Keratinocyte (primary cell): ENCODE data around the gene PRPSAP1. TPM values are rescaled to one million over a fixed set of nuclear protein-coding genes. Genes with fewer than 3 reads are reported as not detected.

ENCODE experiments used
- DNase-seq: peaks from one replicate; pipeline ENCODE4 v3.0.0-alpha.2; 2011; ENCODE audit warnings: low read depth, missing footprints, low spot score
- FAIRE-seq: peaks from 2 replicates; lab custom pipeline; 2011; peaks lifted over from hg19 to GRCh38; lab: Jason Lieb, UNC
- H2AFZ ChIP-seq: 2 replicates; pipeline ENCODE4 v1.6.0; 2012; ENCODE audit warnings: low read length, control low read depth, inconsistent platforms; ENCODE audit not compliant: control insufficient read depth
- H3K27ac ChIP-seq: 2 replicates; pipeline ENCODE4 v1.5.1; 2011; ENCODE audit warnings: low read length; ENCODE audit not compliant: control insufficient read depth, insufficient read depth
- H3K27me3 ChIP-seq: 3 replicates; pipeline ENCODE4 v1.6.0; 2011; ENCODE audit warnings: low read length; ENCODE audit not compliant: control insufficient read depth, insufficient read depth; ENCODE audit errors: extremely low read depth
- H3K36me3 ChIP-seq, 2 experiments: 2 replicates in 1 of 2; 3 replicates in 1 of 2; pipeline ENCODE4 v1.5.1; 2011; ENCODE audit warnings: low read length in 2 of 2, mild to moderate bottlenecking in 1 of 2; ENCODE audit not compliant: control insufficient read depth in 2 of 2, insufficient read depth in 2 of 2; ENCODE audit errors: extremely low read depth in 1 of 2
- H3K4me1 ChIP-seq: 3 replicates; pipeline ENCODE4 v1.5.1; 2011; ENCODE audit warnings: low read length; ENCODE audit not compliant: control insufficient read depth, insufficient read depth; ENCODE audit errors: extremely low read depth
- H3K4me2 ChIP-seq: 3 replicates; pipeline ENCODE4 v1.6.0; 2011; ENCODE audit warnings: low read depth, low read length; ENCODE audit not compliant: control insufficient read depth, insufficient read depth; ENCODE audit errors: extremely low read depth
- H3K4me3 ChIP-seq, 3 experiments: fragments of 200-600 bp in 1 of 3; sonication (generic) in 1 of 3; 2 replicates in 2 of 3; 3 replicates in 1 of 3; pipeline ENCODE4 v1.5.1; 2011 to 2016; ENCODE audit warnings: low read length in 3 of 3, mild to moderate bottlenecking in 3 of 3, control low read depth in 2 of 3, inconsistent platforms in 1 of 3, low read depth in 1 of 3, mixed read lengths in 1 of 3, mixed run types in 1 of 3, moderate library complexity in 1 of 3; ENCODE audit not compliant: control insufficient read depth in 2 of 3, insufficient read depth in 2 of 3; ENCODE audit errors: extremely low read depth in 1 of 3
- H3K79me2 ChIP-seq: 2 replicates; pipeline ENCODE4 v1.6.0; 2012; ENCODE audit warnings: low read length; ENCODE audit not compliant: control insufficient read depth, insufficient read depth
- H3K9ac ChIP-seq: 3 replicates; pipeline ENCODE4 v1.6.0; 2011; ENCODE audit warnings: low read length; ENCODE audit not compliant: control insufficient read depth, insufficient read depth; ENCODE audit errors: extremely low read depth
- H3K9me1 ChIP-seq: 3 replicates; pipeline ENCODE4 v1.6.0; 2011; ENCODE audit warnings: low read length; ENCODE audit not compliant: control insufficient read depth, insufficient read depth; ENCODE audit errors: extremely low read depth
- H3K9me3 ChIP-seq: 2 replicates; pipeline ENCODE4 v1.5.1; 2012; ENCODE audit warnings: low read depth, low read length; ENCODE audit not compliant: control insufficient read depth
- H4K20me1 ChIP-seq: 3 replicates; pipeline ENCODE4 v1.6.0; 2011; ENCODE audit warnings: low read length; ENCODE audit not compliant: control insufficient read depth, insufficient read depth; ENCODE audit errors: extremely low read depth
- CTCF ChIP-seq, 3 experiments: IDR thresholded peaks in 1 of 3; conservative IDR thresholded peaks in 1 of 3; optimal IDR thresholded peaks in 1 of 3; 2 replicates in 2 of 3; 3 replicates in 1 of 3; pipeline versions ENCODE3 to v1.5.1; 2011; ENCODE audit warnings: low read length in 3 of 3, mild to moderate bottlenecking in 3 of 3, moderate library complexity in 2 of 3, control low read depth in 1 of 3, inconsistent platforms in 1 of 3; ENCODE audit not compliant: insufficient read depth in 2 of 3; ENCODE audit errors: extremely low read depth in 1 of 3
- EZH2 ChIP-seq: IDR thresholded peaks from one replicate; pipeline ENCODE4 v1.6.1; 2012; ENCODE audit warnings: inconsistent platforms, mild to moderate bottlenecking, low read length, moderate library complexity
- dilution Hi-C: fragments of 300-500 bp; cut with MboI; formaldehyde crosslinking; loops from one replicate; pipeline ENCODE4 v1.7.0; 2020; ENCODE audit warnings: low sequenced_read_pairs; ENCODE audit not compliant: extremely low pct_ligation_motif_present
- polyA plus RNA-seq, 5 experiments: library from polyadenylated mRNA; depleted of rRNA in 3 of 5; stranded (reverse) in 3 of 5; stranded (forward) in 1 of 5; unstranded in 1 of 5; fragments of >200 nt; gene quantifications; 1 replicate in 1 of 5; 2 replicates in 3 of 5; 3 replicates in 1 of 5; pipeline versions ENCODE4 v1.2.1 to v1.2.3, GENCODE V29; 2011 to 2012; ENCODE audit warnings: missing spikeins in 2 of 5, low read depth in 1 of 5, low replicate concordance in 1 of 5

The PRPSAP1 gene
- polyA plus RNA-seq, 1 donor (not counting 4 experiments of a cell fraction or from before 2014, with no cell fraction given) = 51.4 TPM

- DNase-seq = no peak
- Histone ChIP-seq H3K27ac (no peak overlapping the region), H3K36me3 (no peaks in the 10 kb centered on the region), H3K9ac (no peak overlapping the region), H3K9me1 (no peaks in the 10 kb centered on the region), H3K9me3 (no peaks in the 10 kb centered on the region), H3K4me2 (no peak overlapping the region), H3K79me2 (no peaks in the 10 kb centered on the region), H3K4me1 (peaks cover 20% of the 10 kb centered on the region), H4K20me1 (no peaks in the 10 kb centered on the region), H2AFZ (no peak overlapping the region), H3K4me3 (no peak overlapping the region), H3K27me3 (no peaks in the 10 kb centered on the region)
- TF ChIP-seq EZH2 = no peak
- TF ChIP-seq CTCF (optimal IDR thresholded peaks at IDR 0.05 in 1 of 3, IDR thresholded peaks at IDR 0.05 in 1 of 3, conservative IDR thresholded peaks at IDR 0.05 in 1 of 3; ENCODE audit: extremely low read depth in 1 of 3, insufficient read depth in 2 of 3, low read length in 3 of 3) = peak; percentile 34 to 50 (median 49)
- dilution Hi-C loops = no loop called here
- FAIRE-seq = peak; percentile 23
Measured at GRCh38 chr17:76365256-76365903, 11.7 kb upstream of the PRPSAP1 start.

DNA sequence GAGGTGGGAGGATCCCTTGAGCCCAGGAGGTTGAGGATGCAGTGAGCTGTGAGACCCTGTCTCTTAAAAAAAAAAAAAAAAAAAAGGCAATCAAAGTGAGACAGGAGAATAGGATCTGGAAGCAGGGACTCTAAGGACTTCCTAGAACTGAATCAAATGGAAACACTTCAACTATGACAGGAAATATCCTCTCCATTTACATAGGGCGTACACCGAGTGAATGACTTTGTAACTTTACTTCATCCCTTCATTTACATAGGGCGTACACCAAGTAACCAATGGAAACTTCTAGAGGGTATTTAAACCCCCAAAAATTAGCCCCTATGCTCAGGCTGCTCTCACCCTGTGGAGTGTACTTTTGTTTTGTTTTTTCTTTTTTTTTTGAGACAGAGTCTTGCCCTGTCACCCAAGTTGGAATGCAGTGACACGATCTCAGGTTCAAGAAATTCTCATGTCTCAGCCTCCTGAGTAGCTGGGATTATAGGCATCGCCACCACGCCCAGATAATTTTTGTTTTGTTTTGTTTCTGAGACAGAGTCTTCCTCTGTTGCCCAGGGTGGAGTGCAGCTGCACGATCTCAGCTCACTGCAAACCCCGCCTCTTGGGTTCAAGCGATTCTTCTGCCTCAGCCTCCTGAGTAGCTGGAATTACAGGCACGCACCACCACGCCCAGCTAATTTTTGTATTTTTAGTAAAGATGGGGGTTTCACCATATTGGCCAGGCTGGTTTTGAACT, 9.6 kb upstream of the PRPSAP1 start:
- Histone ChIP-seq H3K4me1 (peaks cover 15% of the 10 kb centered on the region), H3K27ac (no peak overlapping the region), H3K79me2 (no peaks in the 10 kb centered on the region), H2AFZ (no peak overlapping the region), H3K4me3 (no peak overlapping the region), H3K36me3 (no peaks in the 10 kb centered on the region), H3K27me3 (no peaks in the 10 kb centered on the region), H3K4me2 (no peak overlapping the region), H3K9me1 (no peaks in the 10 kb centered on the region), H4K20me1 (no peaks in the 10 kb centered on the region), H3K9ac (no peak overlapping the region), H3K9me3 (no peaks in the 10 kb centered on the region)
- no peak for TF ChIP-seq EZH2
- no peak for TF ChIP-seq CTCF (optimal IDR thresholded peaks at IDR 0.05 in 1 of 3, IDR thresholded peaks at IDR 0.05 in 1 of 3, conservative IDR thresholded peaks at IDR 0.05 in 1 of 3; ENCODE audit: extremely low read depth in 1 of 3, insufficient read depth in 2 of 3, low read length in 3 of 3)
- FAIRE-seq (peak; percentile 32), DNase-seq (no peak)
- dilution Hi-C loops = no loop called here
